NCI-H526 treated with DMSO at 0.1 percent for 48 hours (cell line): ENCODE measurements around the gene TMEM143.
A peak's percentile ranks its signal among the peaks of the same experiment; 100 is the strongest.
"Not testable (repeated sequence)": the region's sequence is repeated elsewhere in the genome, so short reads cannot be mapped to it uniquely, and the experiment has no call there.

Experiments
- DNase-seq: peaks from one replicate; lab custom pipeline; 2025; lab: John Stamatoyannopoulos, UW

Gene TMEM143

DNA sequence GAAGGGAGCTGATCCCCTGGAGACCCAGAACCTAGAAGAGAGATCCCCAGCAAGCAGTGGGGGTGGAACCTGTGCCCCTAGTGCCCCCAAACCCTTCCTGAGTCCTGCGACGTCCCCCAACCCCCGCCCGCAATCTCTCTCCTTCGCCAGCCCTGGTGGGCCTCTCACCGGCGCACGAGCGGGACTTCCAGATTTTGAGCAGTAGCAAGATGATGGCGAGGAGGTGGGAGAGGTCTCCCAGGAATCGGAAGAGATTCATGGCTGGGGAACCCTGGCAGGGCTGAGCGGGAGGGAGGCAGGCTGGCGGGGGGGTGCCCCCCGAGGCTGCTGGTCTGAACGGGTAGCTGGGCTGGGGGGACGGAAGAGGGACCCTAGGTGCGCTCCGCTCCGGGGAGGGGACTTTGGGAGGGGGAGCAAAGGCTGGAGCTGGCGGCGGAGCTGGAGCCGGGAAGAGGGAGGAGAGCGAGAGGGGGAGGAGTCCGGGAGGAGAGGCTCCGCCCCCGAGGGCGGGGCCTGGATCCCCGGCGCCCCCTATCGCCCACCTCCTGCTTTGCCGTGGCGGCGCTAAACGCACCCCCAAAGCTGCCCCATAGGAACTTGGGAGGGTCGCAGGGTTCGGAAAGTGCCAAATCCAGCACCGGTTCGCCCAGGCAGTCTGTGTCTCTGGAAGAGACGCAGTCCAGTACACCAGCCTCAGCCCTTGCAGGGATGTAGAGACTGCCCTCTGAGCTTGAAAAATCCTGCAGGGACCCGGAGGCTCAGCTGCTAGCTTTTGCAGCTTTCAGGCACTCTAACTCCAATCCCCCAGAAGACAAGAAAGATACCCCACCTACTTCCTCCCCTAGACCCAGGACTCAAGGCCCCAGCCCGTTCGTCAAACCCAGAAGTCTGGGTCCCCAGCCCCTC lies 27.6 kb upstream of the TMEM143 start, which contains the start of gene KDELR1:
KDELR1 (minus strand) TSS at position 452 of the 906 bp plus-strand sequence; CDS start at position 259, 193 bp downstream.
- DNase-seq, result no peak

DNA sequence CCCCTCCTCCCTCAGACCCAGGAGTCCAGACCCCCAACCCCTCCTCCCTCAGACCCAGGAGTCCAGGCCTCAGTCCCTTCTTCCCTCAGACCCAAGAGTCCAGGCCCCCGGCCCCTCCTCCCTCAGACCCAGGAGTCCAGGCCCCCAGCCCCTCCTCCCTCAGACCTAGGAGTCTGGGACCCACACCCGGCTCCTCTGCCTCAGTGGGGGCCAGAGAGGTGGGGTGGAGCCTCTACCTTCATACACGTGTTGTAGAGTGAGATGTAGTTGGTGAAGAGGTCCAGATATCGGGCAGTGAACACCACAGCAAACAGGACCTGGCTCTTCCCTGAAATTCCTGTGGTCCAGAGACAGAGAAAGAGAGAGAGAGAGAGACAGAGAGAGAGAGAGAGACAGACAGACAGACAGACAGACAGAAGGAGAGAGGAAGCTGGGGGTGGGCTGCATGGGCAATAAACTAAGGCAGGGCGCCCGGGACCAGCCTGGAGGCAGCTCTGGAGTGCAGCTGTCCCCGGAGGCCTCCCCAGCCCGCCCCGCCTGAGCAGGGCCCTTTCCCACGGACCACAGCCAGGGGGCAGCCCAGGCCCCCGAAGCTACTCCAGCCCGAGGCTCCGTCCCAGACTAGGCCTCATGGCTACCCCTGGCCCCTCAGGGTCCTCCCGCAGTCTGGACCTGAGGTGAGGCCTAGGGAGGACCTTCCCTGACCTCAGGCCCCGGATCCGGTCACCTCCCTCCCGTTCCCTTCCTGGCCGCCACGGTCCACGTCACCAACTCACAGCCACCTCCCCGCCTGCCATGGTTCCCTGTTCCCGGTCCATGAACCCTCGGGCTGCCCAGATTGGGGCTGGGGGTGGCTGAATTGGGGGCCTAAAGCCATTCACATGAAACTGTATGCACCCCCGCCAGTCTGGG lies 26.7 kb upstream of the TMEM143 start:
- no peak for DNase-seq

DNA sequence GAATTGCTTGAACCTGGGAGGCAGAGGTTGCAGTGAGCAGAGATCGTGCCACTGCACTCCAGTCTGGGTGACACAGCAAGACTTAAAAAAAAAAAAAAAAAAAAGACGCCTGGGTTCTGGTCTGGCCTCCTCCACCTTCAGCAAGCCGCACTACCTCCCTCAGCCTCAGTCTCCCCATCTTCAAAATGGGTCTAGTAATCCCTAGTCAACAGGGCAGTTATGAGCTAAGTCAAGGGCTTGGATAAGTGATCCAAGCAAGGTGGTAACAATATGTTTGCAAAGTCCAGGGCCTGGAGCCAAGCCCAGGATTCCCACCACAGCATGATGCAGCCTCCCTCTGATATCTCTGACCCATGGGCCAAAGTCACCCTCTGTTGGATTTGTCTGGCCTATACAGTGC lies 23.2 kb upstream of the TMEM143 start:
- DNase-seq, result no peak

DNA sequence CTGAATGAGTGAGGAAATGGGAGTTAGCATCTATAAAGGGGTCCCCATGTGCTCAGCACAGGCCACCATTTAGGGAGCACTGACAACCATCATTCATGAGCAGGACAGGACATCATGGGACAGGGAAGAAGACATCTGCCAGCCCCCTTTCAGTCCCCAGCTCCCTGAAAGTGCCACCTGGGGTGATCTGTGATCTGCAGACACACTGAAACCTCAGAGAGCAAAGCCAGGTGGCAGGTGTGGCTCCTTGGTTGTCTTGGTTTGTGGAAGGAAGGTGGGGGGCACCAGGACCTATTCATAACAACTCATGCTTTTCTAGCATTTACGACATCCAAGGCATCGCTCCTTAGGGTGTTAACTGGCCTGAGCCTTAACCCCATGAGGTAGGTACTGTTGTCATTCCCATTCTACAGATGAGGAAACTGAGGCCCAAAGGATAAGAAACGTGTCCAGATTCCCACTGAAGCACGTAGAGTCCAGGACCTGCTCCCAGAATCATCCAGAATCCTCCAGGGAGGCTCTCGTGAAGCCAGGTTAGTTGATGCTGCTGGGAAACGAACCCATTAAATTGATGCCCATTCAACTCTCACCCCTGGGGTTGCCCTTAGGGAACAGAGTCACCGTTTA lies 21.8 kb upstream of the TMEM143 start:
- DNase-seq, result no peak

DNA sequence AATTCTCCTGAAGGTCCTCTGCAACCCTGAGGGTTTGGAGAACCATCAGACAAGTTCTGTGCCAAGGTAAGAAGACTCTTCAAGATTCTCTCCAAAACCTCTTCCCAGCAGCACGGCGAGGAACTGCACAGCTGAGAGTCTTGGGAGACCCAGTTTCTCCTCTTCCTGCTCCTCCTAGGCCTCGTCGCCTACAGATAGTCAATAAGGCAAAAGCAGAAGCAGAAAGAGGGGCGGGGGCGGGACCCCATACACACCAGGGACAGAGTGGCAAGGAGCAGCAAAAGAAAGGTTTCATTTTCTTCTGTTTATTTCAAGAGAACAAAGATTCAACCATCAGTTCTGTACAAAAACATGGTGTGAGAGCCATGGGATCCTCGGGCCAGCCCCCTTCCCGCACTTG lies 18.5 kb upstream of the TMEM143 start:
- DNase-seq, result no peak

DNA sequence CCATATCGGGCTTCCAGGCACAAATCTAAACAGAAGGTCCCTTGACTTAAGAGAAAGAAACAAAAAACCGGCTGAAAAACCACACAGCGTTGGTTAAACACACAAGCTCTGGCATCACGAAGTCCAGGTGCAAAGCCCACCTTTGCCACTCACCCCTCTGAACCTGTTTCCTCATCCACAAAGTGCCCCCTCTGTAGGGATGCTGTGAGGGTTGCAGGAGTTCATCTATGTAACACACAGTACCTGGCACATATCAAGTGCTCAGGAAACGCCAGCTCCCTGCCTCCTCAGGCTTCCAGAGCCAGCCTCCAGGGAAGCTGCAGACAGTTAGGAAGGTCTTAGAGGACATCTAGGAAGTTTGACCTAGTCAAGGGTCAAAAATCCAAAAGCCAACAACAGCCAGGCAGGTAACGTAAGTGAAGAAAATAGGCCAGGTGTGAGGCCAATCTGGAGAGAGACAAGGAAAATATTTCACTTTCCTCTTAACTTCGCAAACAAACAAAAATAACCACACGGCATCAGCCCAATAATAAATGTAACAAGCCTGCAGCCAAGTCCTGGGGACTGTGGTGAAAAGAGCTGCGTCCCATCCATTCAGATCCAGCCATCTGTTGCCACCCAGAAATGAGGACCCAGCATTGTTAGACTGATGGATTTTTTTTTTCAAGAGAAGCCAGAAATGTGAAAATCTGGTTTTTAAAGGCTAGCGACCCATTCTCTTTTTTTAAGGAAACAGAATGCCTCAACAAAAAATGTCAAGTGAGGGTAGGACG lies 17.6 kb upstream of the TMEM143 start:
- no peak for DNase-seq

DNA sequence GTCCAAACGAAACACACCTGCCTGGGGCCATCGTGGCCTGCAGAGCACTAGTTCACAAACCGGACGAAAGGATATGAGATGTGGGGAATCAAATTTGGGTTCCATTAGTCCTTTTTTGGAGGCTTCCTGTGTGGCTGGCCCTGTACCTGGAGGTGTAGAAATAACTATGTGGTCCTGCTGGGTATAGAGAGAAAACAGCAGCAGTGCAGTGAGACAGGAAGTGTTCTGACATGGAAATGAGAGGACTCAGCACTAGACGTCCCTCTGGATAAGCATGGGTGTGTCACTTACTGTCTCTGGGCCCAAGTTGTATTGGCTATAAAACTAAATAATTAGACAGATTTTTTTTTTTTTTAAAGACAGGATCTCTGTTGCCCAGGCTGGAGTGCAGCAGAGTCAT lies 15.3 kb upstream of the TMEM143 start:
- DNase-seq, result no peak

DNA sequence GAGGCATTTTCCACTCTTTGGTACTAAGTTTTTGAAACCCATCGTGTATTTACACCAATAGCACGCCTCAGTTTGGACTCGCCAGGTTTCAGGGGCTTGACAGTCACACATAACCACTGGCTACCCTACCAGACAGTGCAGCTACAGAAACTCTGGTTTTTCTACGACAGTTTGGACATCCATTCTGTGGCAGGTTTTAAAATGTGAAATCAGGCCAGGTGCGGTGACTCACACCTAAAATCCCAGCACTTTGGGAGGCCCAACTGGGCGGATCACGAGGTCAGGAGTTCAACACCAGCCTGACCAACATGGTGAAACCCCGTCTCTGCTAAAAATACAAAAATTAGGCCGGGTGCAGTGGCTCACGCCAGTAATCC lies 14.4 kb upstream of the TMEM143 start:
- DNase-seq, result no peak

DNA sequence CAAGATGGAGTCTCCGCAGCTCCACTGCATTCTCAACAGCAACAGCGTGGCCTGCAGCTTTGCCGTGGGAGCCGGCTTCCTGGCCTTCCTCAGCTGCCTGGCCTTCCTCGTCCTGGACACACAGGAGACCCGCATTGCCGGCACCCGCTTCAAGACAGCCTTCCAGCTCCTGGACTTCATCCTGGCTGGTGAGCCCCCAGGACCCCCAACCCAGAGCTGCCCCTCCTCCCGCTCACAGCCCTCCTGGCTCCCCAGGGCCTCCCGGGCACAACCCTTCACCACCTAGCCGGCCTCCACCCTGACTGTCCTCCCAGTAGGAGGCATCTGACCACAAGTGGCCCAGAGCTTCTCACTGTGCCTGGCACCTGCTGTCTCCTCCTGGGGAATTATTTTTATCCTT lies 9.8 kb upstream of the TMEM143 start:
- DNase-seq, result no peak

DNA sequence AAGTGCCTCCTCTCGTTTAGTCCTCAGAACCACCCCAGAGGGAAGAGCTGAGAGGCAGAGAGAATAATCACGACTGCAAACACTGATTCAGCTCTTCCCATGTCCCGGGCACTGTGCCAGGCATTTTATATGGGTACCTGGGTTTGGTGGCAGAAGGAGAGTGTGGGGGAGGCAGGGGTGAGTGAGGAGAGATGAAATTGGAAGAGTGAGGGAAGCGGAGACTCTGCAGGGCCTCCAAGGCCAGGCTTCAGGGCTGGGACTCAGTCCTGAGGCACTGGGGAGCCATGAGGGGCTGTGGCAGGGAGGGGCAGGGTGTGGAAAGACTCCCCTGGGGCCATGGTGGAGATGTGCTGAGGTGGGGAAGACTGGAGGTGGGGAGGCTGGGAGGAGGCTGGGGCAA lies 9.2 kb upstream of the TMEM143 start:
- DNase-seq, result no peak

DNA sequence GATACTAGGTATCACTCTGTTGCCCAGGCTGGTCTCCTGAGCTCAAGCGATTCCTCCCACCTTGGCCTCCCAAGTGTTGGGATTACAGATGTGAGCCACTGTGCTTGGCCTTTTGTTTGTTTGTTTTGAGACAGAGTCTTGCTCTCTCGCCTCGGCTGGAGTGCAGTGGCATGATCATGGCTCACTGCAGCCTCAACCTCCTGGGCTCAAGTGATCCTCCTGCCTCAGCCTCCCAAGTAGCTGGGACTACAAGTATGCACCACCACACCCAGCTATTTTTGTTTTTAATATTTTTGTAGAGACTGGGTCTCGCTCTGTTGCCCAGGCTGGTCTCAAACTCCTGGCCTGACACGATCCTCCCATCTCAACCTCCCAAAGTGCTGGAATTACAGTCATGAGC lies 8.0 kb upstream of the TMEM143 start:
- not testable (repeated sequence) for DNase-seq

DNA sequence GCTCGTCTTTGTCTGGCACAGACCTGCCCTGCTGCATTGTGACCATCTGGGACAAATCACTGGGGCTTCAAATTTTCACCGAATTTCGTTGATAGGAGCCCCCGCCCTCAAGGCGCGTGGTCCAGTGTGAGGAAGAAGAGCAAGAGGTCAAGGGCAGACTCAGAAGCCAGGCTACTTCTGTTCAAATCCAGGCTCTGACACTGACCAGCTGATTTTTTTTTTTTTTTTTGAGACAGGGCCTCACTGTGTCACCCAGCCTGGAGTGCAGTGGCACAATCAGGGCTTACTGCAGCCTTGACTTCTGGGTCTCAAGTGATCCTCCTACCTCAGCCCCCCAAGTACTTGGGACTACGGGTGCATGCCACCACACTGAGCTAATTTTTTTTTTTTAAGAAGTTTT lies 7.6 kb upstream of the TMEM143 start:
- no peak for DNase-seq

DNA sequence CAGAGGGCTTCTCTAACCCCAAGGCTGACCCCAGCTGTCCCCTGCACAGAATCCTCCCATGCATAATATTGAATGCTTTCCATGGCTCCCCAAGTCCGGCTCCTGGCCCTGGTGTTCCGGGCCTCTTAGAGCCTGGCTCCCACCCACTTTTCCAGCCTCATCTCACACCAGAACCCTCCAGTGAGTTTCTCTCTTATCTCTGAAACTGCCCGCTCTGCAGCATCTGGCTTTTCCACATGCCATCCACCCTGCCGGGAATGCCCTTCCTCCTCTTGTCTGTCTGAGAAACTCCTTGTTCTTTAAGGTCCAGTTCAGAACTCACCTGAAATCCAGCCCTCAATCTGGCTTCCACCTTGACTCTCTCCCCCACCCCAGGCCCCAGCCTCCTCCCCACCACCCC lies 7.2 kb upstream of the TMEM143 start:
- no peak for DNase-seq

DNA sequence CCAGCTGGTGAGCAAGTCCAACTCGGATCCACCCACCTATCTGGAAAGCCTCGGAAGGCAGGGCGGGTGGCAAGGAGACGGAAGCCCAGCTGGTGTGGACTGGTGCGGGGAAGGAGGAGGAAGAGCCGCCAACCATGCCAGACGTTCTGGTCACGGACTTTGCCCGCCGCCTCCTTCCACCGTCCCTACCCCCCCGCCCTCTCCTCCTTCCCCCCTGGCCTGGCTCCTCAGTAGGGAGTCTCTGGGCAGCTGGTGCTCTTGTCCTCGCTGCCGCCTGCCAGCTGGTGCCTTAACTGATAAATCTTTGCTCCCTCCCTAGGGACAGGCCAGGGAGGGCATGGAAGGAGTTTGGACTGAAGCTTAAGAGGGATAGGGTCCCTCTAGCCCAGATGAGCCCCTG lies 5.2 kb upstream of the TMEM143 start:
- DNase-seq, result no peak

DNA sequence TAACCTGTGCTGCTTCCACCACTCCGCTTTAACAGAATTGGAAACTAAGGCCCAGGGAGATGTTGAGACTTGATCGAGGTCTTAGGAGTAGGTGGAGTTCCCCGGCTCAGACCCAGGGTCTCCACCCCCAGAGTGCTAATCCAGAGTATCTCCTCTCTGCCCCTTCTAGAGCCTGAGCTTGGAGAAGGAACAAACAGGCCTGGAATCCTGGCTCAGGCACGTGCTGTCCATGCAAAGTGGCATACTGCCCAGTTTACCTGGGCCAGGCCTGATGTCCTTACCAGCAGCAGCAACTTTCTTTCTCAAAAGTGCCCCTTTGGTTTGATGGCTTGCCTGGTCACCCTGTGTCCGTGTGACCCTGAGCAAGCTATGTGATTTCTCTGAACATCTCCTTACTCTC lies 4.1 kb upstream of the TMEM143 start:
- DNase-seq, result no peak

DNA sequence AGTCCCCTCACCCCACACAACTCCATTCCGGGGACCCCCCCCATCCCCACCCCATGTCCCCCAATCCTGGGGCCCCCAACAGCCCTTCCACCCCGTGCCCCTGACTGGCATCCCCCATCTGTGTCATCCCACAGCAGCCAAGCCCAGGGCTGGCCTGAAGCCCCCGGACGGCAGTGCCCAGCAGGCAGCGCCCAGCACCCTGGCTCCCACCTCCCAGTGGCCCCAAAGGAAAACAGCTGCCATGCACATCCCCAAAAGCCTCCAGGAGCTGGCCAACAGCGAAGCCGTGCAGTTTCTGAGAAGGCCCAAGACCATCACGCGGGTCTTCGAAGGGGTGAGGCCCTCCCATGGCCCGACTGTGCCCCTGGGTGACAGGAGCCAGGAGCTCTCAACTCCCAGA lies 1.9 kb upstream of the TMEM143 start:
- DNase-seq, result no peak

DNA sequence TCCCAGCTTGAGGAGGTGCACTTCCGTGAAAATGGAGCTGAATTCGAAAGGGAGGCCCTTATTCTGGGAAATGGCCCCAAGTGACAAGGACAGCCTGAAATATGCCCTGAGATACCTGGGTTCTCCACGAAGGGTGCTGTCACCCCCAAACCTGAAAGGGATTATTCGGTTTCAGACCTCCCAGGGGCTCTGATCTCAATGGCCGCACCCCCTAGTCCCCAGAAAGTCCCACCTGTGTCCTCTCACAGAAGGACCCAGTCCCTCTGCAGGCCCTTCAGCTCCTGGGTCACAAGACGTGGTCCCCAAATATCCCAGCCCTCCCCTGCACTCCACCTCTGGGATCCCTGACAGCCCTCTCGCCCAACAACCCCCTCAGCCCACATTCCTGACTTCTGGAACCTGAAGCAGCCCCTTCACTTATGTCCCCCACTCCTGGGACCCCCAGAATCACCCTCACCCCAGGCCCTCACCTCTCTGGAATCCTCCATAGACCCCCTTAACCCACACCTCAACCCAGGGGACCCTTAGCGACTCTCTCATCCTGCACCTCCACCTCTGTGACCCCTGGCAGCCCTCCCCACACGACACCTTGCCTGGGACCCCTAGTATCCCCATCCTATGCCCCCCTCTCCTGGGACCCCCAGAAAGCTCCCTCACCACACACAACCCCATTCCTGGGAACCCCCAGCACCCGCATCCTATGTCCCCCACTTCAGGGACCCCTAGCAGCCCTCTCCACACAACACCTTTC lies 1.0 kb upstream of the TMEM143 start:
- no peak for DNase-seq

DNA sequence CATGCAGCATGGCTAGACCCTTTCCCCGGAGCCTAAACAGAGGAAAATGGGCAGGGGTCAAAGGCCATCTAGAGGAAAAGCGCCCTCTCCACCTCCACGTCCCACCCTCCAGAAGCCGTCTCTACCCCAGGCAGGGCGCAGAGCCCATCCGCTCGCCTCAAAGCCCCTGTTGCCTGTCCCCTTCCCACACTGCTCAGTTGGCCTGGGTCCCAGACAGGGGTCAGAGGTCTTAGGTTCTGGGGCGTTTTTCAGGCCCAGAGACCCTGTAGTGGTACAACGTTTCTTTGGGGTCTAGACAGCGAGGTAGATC lies 285 bp downstream of the TMEM143 start:
- DNase-seq, result peak; percentile 36

DNA sequence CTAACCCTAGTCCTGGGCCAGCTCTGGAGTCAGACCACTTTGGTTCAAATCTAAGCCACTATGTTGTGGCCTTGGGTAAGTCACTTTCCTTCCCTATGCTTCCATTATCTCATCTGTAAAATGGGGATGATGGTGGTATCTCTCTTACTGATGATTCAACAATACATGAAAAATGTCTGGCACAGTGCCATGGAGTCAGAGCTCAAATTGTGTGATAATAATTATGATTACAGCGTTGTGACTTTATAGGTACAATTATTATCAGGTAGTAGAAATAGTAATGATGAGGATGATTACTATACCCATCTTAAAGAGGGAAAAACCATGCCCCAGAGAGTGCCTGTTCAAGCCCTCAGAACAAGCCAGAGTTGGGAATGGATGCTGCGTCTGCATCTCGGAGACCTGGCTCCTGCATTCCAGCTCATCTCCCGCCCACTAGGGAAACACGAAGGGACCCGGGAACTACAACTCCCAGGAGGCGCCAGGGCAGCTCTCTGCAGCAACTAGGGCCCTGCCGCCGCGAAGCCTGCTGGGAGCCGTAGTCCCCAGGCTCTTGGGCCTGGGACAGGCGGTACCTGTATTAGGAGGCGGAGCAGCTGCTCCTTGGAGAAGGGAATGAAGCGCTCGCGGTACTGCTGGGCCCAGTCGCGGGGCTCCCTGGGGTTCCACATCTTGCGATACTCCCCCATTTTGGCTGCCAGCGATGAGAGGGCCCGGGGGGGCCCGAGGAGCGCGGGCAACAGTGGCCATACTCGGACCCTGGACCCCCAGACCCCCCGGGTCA lies 832 bp downstream of the TMEM143 start:
- DNase-seq, result peak; percentile 90

DNA sequence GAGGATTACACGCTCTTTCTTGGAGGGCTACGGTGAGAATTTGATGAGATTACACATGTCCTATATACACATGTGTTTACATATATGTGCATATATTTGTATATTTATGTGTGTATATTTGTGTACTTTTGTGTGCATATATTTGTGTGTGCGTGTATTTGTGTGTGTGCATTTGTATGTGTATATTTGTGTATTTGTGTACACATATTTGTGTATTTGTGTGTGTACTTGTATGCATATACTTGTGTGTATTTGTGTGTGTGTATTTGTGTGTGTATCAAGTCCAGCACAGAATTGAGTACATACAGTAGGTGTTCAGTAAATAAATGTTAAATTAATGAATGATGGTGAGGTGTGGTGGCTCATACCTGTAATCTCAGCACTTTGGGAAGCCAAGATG lies 1.8 kb downstream of the TMEM143 start:
- no peak for DNase-seq
